HepG2 (cell line): ENCODE data around the gene TCFL5. TPM values are rescaled to one million over a fixed set of nuclear protein-coding genes. Genes with fewer than 3 reads are reported as not detected.

Source experiments
- BRCA1 ChIP-seq: sonication (generic); formaldehyde crosslinking; IDR thresholded peaks from 2 replicates; pipeline ENCODE4 v1.4.0; 2020; ENCODE audit warnings: missing genetic modification reagents
- GFI1 ChIP-seq: sonication (generic); formaldehyde crosslinking; IDR thresholded peaks from 2 replicates; pipeline ENCODE4 v1.5.0; 2020; ENCODE audit warnings: missing genetic modification reagents, mild to moderate bottlenecking, borderline replicate concordance
- HMGA1 ChIP-seq: sonication (generic); formaldehyde crosslinking; conservative IDR thresholded peaks from 2 replicates; pipeline ENCODE4 v1.4.0; 2020; ENCODE audit warnings: missing genetic modification reagents
- HOXA7 ChIP-seq: sonication (generic); formaldehyde crosslinking; IDR thresholded peaks from 2 replicates; pipeline ENCODE4 v1.8.1; 2022; ENCODE audit warnings: mild to moderate bottlenecking, missing genetic modification reagents, moderate library complexity
- IKZF4 ChIP-seq: sonication (generic); formaldehyde crosslinking; IDR thresholded peaks from 2 replicates; pipeline ENCODE4 v1.5.1; 2020; ENCODE audit warnings: borderline replicate concordance, mild to moderate bottlenecking, low read depth, missing genetic modification reagents; ENCODE audit errors: not compliant biosample characterization
- MBD4 ChIP-seq: IDR thresholded peaks from 2 replicates; pipeline ENCODE4 v1.6.1; 2012; ENCODE audit warnings: low read length, inconsistent platforms, borderline replicate concordance
- MTF1 ChIP-seq: sonication (generic); formaldehyde crosslinking; IDR thresholded peaks from 2 replicates; pipeline ENCODE4 v1.5.0; 2020; ENCODE audit warnings: missing genetic modification reagents
- MXD4 ChIP-seq: IDR thresholded peaks from 2 replicates; pipeline ENCODE4 v1.6.1; 2016; ENCODE audit warnings: mild to moderate bottlenecking, missing biosample characterization, missing genetic modification reagents
- POLR2A ChIP-seq, 2 experiments: IDR thresholded peaks; 2 replicates each; pipeline ENCODE4 v1.6.1; 2011; ENCODE audit warnings: low read depth in 2 of 2, low read length in 2 of 2, mild to moderate bottlenecking in 1 of 2, moderate library complexity in 1 of 2; ENCODE audit not compliant: insufficient read depth in 1 of 2
- SMARCC2 ChIP-seq: fragments of 450-650 bp; IDR thresholded peaks from 2 replicates; pipeline ENCODE4 v1.6.1; 2017; ENCODE audit warnings: antibody characterized with exemption, mild to moderate bottlenecking
- SRSF4 ChIP-seq: fragments of 200-400 bp; formaldehyde crosslinking; IDR thresholded peaks from one replicate; pipeline ENCODE4 v1.6.1; 2018; ENCODE audit warnings: mild to moderate bottlenecking, low read depth, low read length, moderate library complexity; ENCODE audit not compliant: poor library complexity, severe bottlenecking
- ZBTB42 ChIP-seq: sonication (generic); formaldehyde crosslinking; IDR thresholded peaks from 2 replicates; pipeline ENCODE4 v1.5.0; 2020; ENCODE audit warnings: mild to moderate bottlenecking, missing genetic modification reagents
- ZNF570 ChIP-seq: sonication (generic); formaldehyde crosslinking; IDR thresholded peaks from 2 replicates; pipeline ENCODE4 v1.4.0; 2020; ENCODE audit warnings: mild to moderate bottlenecking, missing genetic modification reagents, borderline replicate concordance
- ZNF724P ChIP-seq: sonication (generic); formaldehyde crosslinking; IDR thresholded peaks from 2 replicates; pipeline ENCODE4 v1.8.0; 2022; ENCODE audit warnings: missing genetic modification reagents, borderline replicate concordance
- ZNF782 ChIP-seq: sonication (generic); formaldehyde crosslinking; IDR thresholded peaks from 2 replicates; pipeline ENCODE4 v1.4.0; 2020; ENCODE audit warnings: missing genetic modification reagents, mild to moderate bottlenecking, borderline replicate concordance
- polyA plus RNA-seq, 8 experiments: library from polyadenylated mRNA; depleted of rRNA in 3 of 8; stranded (reverse) in 7 of 8; unstranded in 1 of 8; fragments of >200 nt; fragmentation: Illumina TruSeq in 4 of 8; extraction: Trizol in 4 of 8; gene quantifications; 2 replicates each; pipeline versions ENCODE4 v1.2.1 to v1.2.3, GENCODE V29; 2011 to 2016; ENCODE audit warnings: low read depth in 4 of 8, missing spikeins in 1 of 8, mixed read lengths in 1 of 8; ENCODE audit not compliant: insufficient read depth in 1 of 8
- total RNA-seq, 5 experiments: library from RNA; depleted of rRNA; stranded (reverse); fragments of >200 nt; fragmentation: Illumina TruSeq; extraction: Trizol; gene quantifications; 2 replicates each; pipeline ENCODE4 v1.2.3, GENCODE V29; 2016; ENCODE audit warnings: low read depth in 1 of 5
- TF ChIP-seq, protein P1 (sequence below): sonication (generic); formaldehyde crosslinking; IDR thresholded peaks from 2 replicates; pipeline ENCODE4 v1.5.1; 2020; ENCODE audit warnings: missing genetic modification reagents, mild to moderate bottlenecking, borderline replicate concordance
- TF ChIP-seq, protein P2 (sequence below): sonication (generic); formaldehyde crosslinking; IDR thresholded peaks from 2 replicates; pipeline ENCODE4 v1.8.1; 2023; ENCODE audit warnings: mild to moderate bottlenecking, missing genetic modification reagents, borderline replicate concordance
- TF ChIP-seq, protein P3 (sequence below): sonication (generic); formaldehyde crosslinking; IDR thresholded peaks from 2 replicates; pipeline ENCODE4 v1.5.0; 2020; ENCODE audit warnings: mild to moderate bottlenecking, missing genetic modification reagents, borderline replicate concordance
- TF ChIP-seq, protein P4 (sequence below): sonication (generic); formaldehyde crosslinking; IDR thresholded peaks from 2 replicates; pipeline ENCODE4 v1.4.0; 2020; ENCODE audit warnings: missing genetic modification reagents

The TCFL5 gene
- total and polyA plus RNA-seq, 2 of the 13 experiments (the other 11 are each of a cell fraction or from before 2014, with no cell fraction given) = 14.8 to 20.0 TPM

DNA sequence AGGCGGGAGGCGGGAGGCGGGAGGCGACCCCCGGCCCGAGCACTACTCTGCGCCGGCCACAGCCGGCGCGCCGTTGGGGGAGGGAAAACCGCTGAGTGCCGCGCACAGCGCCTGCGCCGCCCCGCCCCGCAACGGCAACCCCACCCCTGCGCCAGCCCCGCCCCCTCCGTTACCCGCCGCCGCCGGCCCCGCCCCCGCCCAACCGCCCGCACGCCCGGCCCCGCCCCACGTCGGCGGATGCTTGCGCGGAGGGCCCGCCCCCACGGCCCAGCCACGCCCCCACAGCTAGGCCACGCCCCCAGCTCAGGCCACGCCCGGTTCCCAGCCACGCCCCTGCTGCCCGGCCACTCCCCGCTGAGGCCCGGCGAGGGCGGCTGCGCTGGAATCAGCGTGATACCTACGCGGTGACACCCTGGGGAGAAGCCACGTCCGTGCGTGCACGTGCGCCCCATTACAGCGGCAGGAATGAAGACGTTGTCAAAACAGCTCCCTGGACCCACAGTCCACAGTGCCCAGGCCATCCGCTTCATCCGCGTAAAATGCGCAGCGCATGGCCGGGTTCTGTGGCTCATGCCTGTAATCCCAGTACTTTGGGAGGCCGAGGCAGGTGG is at the start of gene TCFL5 (continued):
- TF ChIP-seq, protein P1, sequence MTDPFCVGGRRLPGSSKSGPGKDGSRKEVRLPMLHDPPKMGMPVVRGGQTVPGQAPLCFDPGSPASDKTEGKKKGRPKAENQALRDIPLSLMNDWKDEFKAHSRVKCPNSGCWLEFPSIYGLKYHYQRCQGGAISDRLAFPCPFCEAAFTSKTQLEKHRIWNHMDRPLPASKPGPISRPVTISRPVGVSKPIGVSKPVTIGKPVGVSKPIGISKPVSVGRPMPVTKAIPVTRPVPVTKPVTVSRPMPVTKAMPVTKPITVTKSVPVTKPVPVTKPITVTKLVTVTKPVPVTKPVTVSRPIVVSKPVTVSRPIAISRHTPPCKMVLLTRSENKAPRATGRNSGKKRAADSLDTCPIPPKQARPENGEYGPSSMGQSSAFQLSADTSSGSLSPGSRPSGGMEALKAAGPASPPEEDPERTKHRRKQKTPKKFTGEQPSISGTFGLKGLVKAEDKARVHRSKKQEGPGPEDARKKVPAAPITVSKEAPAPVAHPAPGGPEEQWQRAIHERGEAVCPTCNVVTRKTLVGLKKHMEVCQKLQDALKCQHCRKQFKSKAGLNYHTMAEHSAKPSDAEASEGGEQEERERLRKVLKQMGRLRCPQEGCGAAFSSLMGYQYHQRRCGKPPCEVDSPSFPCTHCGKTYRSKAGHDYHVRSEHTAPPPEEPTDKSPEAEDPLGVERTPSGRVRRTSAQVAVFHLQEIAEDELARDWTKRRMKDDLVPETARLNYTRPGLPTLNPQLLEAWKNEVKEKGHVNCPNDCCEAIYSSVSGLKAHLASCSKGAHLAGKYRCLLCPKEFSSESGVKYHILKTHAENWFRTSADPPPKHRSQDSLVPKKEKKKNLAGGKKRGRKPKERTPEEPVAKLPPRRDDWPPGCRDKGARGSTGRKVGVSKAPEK (CRISPR knock-in tag) = peak; percentile 81
- TF ChIP-seq HOXA7 (CRISPR knock-in tag) (no peak), MXD4 (CRISPR knock-in tag) (peak; percentile 98), POLR2A (IDR thresholded peaks at IDR 0.05; ENCODE audit: insufficient read depth in 1 of 2, low read depth in 2 of 2, low read length in 2 of 2) (peak; percentile 66 to 78), IKZF4 (CRISPR knock-in tag) (peak; percentile 96), MTF1 (no peak; the same call in 1 of the 2 replicates), HMGA1 (CRISPR knock-in tag) (no peak), ZNF570 (no peak), ZNF782 (CRISPR knock-in tag) (peak; percentile 97), SRSF4 (no peak), SMARCC2 (no peak), ZNF724P (CRISPR knock-in tag) (peak; percentile 92; the same call in 1 of the 2 replicates), MBD4 (no peak), BRCA1 (peak; percentile 95), GFI1 (peak; percentile 51; the same call in 1 of the 2 replicates), ZBTB42 (no peak)
- TF ChIP-seq, protein P2, sequence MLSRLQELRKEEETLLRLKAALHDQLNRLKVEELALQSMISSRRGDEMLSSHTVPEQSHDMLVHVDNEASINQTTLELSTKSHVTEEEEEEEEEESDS (CRISPR knock-in tag) = no peak
- TF ChIP-seq, protein P3, sequence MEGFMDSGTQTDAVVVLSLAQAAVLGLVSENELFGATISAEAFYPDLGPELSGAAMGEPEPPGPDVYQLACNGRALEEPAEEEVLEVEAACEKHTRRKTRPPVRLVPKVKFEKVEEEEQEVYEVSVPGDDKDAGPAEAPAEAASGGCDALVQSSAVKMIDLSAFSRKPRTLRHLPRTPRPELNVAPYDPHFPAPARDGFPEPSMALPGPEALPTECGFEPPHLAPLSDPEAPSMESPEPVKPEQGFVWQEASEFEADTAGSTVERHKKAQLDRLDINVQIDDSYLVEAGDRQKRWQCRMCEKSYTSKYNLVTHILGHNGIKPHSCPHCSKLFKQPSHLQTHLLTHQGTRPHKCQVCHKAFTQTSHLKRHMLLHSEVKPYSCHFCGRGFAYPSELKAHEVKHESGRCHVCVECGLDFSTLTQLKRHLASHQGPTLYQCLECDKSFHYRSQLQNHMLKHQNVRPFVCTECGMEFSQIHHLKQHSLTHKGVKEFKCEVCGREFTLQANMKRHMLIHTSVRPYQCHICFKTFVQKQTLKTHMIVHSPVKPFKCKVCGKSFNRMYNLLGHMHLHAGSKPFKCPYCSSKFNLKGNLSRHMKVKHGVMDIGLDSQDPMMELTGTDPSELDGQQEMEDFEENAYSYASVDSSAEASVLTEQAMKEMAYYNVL (CRISPR knock-in tag) = peak; percentile 84; the same call in 1 of the 2 replicates
- TF ChIP-seq, protein P4, sequence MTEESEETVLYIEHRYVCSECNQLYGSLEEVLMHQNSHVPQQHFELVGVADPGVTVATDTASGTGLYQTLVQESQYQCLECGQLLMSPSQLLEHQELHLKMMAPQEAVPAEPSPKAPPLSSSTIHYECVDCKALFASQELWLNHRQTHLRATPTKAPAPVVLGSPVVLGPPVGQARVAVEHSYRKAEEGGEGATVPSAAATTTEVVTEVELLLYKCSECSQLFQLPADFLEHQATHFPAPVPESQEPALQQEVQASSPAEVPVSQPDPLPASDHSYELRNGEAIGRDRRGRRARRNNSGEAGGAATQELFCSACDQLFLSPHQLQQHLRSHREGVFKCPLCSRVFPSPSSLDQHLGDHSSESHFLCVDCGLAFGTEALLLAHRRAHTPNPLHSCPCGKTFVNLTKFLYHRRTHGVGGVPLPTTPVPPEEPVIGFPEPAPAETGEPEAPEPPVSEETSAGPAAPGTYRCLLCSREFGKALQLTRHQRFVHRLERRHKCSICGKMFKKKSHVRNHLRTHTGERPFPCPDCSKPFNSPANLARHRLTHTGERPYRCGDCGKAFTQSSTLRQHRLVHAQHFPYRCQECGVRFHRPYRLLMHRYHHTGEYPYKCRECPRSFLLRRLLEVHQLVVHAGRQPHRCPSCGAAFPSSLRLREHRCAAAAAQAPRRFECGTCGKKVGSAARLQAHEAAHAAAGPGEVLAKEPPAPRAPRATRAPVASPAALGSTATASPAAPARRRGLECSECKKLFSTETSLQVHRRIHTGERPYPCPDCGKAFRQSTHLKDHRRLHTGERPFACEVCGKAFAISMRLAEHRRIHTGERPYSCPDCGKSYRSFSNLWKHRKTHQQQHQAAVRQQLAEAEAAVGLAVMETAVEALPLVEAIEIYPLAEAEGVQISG = peak; percentile 86
